ENCODE data around the gene ITIH4.

- TF ChIP-seq ZNF274 (IDR thresholded peaks at IDR 0.05; ENCODE audit: low read length) = no peak
- no peak for TF ChIP-seq ZNF274 (tag by site-specific recombination; IDR thresholded peaks at IDR 0.05; ENCODE audit: borderline replicate concordance)
- no peak for TF ChIP-seq CTCF (tag by site-specific recombination; IDR thresholded peaks at IDR 0.05)
- TF ChIP-seq YY1 (tag by site-specific recombination; IDR thresholded peaks at IDR 0.05) = no peak
- TF ChIP-seq SP2 (tag by site-specific recombination; IDR thresholded peaks at IDR 0.05) = no peak
- no peak for TF ChIP-seq ZNF501 (tag by site-specific recombination; IDR thresholded peaks at IDR 0.05)
- TF ChIP-seq ZSCAN16 (tag by site-specific recombination; IDR thresholded peaks at IDR 0.05) = no peak
- no peak for TF ChIP-seq SETDB1 (IDR thresholded peaks at IDR 0.05; ENCODE audit: insufficient read length, low read length)
- no peak for TF ChIP-seq ZNF239 (tag by site-specific recombination; IDR thresholded peaks at IDR 0.05)
- TF ChIP-seq ZNF785 (tag by site-specific recombination; IDR thresholded peaks at IDR 0.05) = no peak
- no peak for TF ChIP-seq ZBTB21 (tag by site-specific recombination; IDR thresholded peaks at IDR 0.05)
These were observed 49.1 kb upstream of the ITIH4 start for GRCh38 chr3:52879581-52879980.

Data from HEK293 (cell line).